Stimulated activated CD4-positive, alpha-beta T cell treated with anti-CD3 and anti-CD28 coated beads, TNF-alpha, amount 100 ng/mL, for 48 hours (primary cell): ENCODE results near the gene COL23A1.

ENCODE experiments used
- DNase-seq, 3 donors: peaks; one replicate each; pipeline ENCODE4 v3.0.0-alpha.2; 2020; ENCODE audit warnings: low read depth in 3 of 3

COL23A1 gene

GRCh38 chr5:178531786-178532185 is 58.4 kb downstream of the COL23A1 start:
- no peak for DNase-seq

- no peak for DNase-seq
Observed at GRCh38 chr5:178530526-178530925, 59.7 kb downstream of the COL23A1 start.

- no peak for DNase-seq
Observed at GRCh38 chr5:178529080-178529479, 61.1 kb downstream of the COL23A1 start.

- DNase-seq, result no peak
Observed at GRCh38 chr5:178527458-178528307, 62.5 kb downstream of the COL23A1 start.

GRCh38 chr5:178526773-178527457 is 63.3 kb downstream of the COL23A1 start:
- DNase-seq, result no peak

GRCh38 chr5:178525906-178526732 is 64.1 kb downstream of the COL23A1 start:
- no peak for DNase-seq

- DNase-seq, result no peak
Observed at GRCh38 chr5:178524093-178524882, 65.9 kb downstream of the COL23A1 start.

GRCh38 chr5:178522361-178522760 is 67.8 kb downstream of the COL23A1 start:
- no peak for DNase-seq

- no peak for DNase-seq
Observed at GRCh38 chr5:178520851-178521250, 69.3 kb downstream of the COL23A1 start.

GRCh38 chr5:178519804-178520203 is 70.4 kb downstream of the COL23A1 start:
- no peak for DNase-seq

- no peak for DNase-seq
Observed at GRCh38 chr5:178519155-178519554, 71.0 kb downstream of the COL23A1 start.

GRCh38 chr5:178516504-178517235 is 73.5 kb downstream of the COL23A1 start:
- no peak for DNase-seq

GRCh38 chr5:178515776-178516503 is 74.3 kb downstream of the COL23A1 start:
- no peak for DNase-seq

GRCh38 chr5:178514851-178515418 is 75.3 kb downstream of the COL23A1 start:
- no peak for DNase-seq

- DNase-seq, result no peak
Observed at GRCh38 chr5:178511172-178511571, 79.0 kb downstream of the COL23A1 start.

- DNase-seq, result no peak
Observed at GRCh38 chr5:178509491-178510057, 80.6 kb downstream of the COL23A1 start.

- no peak for DNase-seq
Observed at GRCh38 chr5:178507151-178507932, 82.9 kb downstream of the COL23A1 start.

GRCh38 chr5:178505639-178506407 is 84.4 kb downstream of the COL23A1 start:
- DNase-seq, result no peak
